Mesendoderm (in vitro differentiated cells): ENCODE results near the gene TELO2.

Experiments
- DNase-seq: peaks from one replicate; pipeline ENCODE4 v3.0.0; 2013
- H2AK5ac ChIP-seq: 2 replicates; pipeline ENCODE4 v1.6.1; 2013; ENCODE audit warnings: low read length, inconsistent platforms
- H2BK120ac ChIP-seq: 2 replicates; pipeline ENCODE4 v1.6.1; 2013; ENCODE audit warnings: low read depth, mild to moderate bottlenecking, low read length, moderate library complexity, mixed read lengths
- H2BK15ac ChIP-seq: replicated peaks from 2 replicates; pipeline ENCODE4 v1.6.1; 2013; ENCODE audit warnings: low read depth, mild to moderate bottlenecking, moderate library complexity
- H2BK5ac ChIP-seq: 2 replicates; pipeline ENCODE4 v1.6.1; 2013; ENCODE audit warnings: low read length, inconsistent platforms
- H3K18ac ChIP-seq: 2 replicates; pipeline ENCODE4 v1.6.1; 2013; ENCODE audit warnings: mild to moderate bottlenecking, low read length, mixed read lengths
- H3K23ac ChIP-seq: one replicate; pipeline ENCODE4 v1.6.1; 2013; ENCODE audit warnings: low read length
- H3K27ac ChIP-seq: 2 replicates; pipeline ENCODE4 v1.5.1; 2013; ENCODE audit warnings: low read depth, mild to moderate bottlenecking, inconsistent platforms, low read length, moderate library complexity
- H3K27me3 ChIP-seq: 2 replicates; pipeline ENCODE4 v1.6.1; 2013; ENCODE audit warnings: low read length, control low read depth, mild to moderate bottlenecking, inconsistent platforms; ENCODE audit not compliant: insufficient read depth, poor library complexity
- H3K36me3 ChIP-seq: 2 replicates; pipeline ENCODE4 v1.6.1; 2013; ENCODE audit warnings: low read length, inconsistent platforms; ENCODE audit not compliant: control insufficient read depth, insufficient read depth
- H3K4ac ChIP-seq: one replicate; pipeline ENCODE4 v1.6.1; 2013; ENCODE audit warnings: low read depth, mild to moderate bottlenecking, low read length, moderate library complexity
- H3K4me1 ChIP-seq: 2 replicates; pipeline ENCODE4 v1.6.1; 2013; ENCODE audit warnings: low read depth, low read length, inconsistent platforms; ENCODE audit not compliant: control insufficient read depth
- H3K4me2 ChIP-seq: 2 replicates; pipeline ENCODE4 v1.6.1; 2013; ENCODE audit warnings: low read length
- H3K4me3 ChIP-seq: 2 replicates; pipeline ENCODE4 v1.5.1; 2013; ENCODE audit warnings: mild to moderate bottlenecking, low read length
- H3K56ac ChIP-seq: one replicate; pipeline ENCODE4 v1.6.1; 2013; ENCODE audit warnings: low read length
- H3K79me1 ChIP-seq: 2 replicates; pipeline ENCODE4 v1.6.1; 2013; ENCODE audit warnings: low read length, inconsistent platforms
- H3K79me2 ChIP-seq: 2 replicates; pipeline ENCODE4 v1.6.1; 2013; ENCODE audit warnings: mild to moderate bottlenecking, low read length; ENCODE audit not compliant: control insufficient read depth, insufficient read depth
- H3K9ac ChIP-seq: 2 replicates; pipeline ENCODE4 v1.6.1; 2013; ENCODE audit warnings: low read length, inconsistent platforms
- H4K5ac ChIP-seq: one replicate; pipeline ENCODE4 v1.6.1; 2013; ENCODE audit warnings: low read length
- H4K8ac ChIP-seq: one replicate; pipeline ENCODE4 v1.6.1; 2013; ENCODE audit warnings: low read depth, mild to moderate bottlenecking, control low read depth, low read length, moderate library complexity
- WGBS: extraction: QIAGEN DNeasy Blood & Tissue Kit; methylation state at CpG from one replicate; pipeline ENCODE4 v1.1.7; 2013; ENCODE audit warnings: low lambda C conversion rate, missing lambda C conversion rate; ENCODE audit not compliant: insufficient coverage; ENCODE audit errors: extremely low coverage; 5-methylcytosine and 5-hydroxymethylcytosine counted together

Gene TELO2

DNA sequence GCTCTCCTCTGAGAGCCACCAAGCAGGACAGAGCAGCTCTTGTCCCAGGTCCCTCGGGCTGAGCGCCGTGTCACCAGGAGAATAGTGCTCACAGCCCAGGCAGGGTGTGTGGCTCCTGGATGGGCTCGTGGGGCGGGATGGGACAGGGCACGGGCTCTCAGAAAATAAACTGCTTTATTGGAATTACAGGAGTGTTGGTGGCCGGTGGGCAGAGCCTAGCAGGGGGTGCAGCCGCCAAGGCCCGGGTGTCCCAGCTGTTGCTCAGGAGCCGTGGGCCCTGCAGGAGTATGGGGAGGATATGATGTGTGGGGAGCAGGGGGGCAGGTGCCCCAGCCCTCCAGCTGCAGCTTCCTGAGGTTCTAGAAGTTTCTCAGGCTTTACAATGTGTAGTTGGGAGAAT, 17.1 kb downstream of the TELO2 start:
- no peak overlapping the region for H4K5ac ChIP-seq
- H2BK15ac ChIP-seq: no peak overlapping the region
- H2BK120ac ChIP-seq: no peak overlapping the region
- H3K4me3 ChIP-seq: no peak overlapping the region
- no peak overlapping the region for H3K27ac ChIP-seq
- H2BK5ac ChIP-seq: no peak overlapping the region
- H3K56ac ChIP-seq: no peak overlapping the region
- no peak overlapping the region for H3K18ac ChIP-seq
- H4K8ac ChIP-seq: no peak overlapping the region
- H3K4me1 ChIP-seq: no peaks in the 10 kb centered on the region
- H3K36me3 ChIP-seq: no peaks in the 10 kb centered on the region
- no peaks in the 10 kb centered on the region for H3K79me1 ChIP-seq
- no CpG with 5 or more reads among the region's 10 CpGs for WGBS
- H3K4me2 ChIP-seq: no peak overlapping the region
- no peak overlapping the region for H2AK5ac ChIP-seq
- H3K4ac ChIP-seq: no peak overlapping the region
- no peak overlapping the region for H3K9ac ChIP-seq
- no peaks in the 10 kb centered on the region for H3K79me2 ChIP-seq
- H3K27me3 ChIP-seq: no peaks in the 10 kb centered on the region
- DNase-seq: no peak
- H3K23ac ChIP-seq: no peak overlapping the region

DNA sequence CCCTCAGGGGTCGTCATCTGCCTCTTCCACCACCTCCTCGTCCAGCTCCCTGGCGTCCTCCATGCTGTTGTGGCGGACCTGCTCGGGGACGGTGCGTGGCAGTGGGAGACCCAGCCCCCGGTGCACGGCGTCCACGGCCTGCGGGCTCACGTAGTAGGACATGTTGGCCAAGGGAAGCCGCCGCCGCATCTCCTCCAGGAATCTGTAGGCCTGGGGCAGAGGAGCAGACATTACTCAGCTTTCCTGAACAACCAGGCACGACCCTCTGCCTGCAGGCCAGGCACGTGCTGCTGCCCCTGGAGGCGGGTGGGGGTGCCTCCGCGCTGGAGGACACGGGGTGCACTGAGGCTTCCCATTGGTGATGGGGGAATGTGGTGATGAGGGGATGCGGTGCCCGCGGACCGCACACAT, 17.8 kb downstream of the TELO2 start:
- Histone ChIP-seq H3K79me2 (no peaks in the 10 kb centered on the region), H3K36me3 (no peaks in the 10 kb centered on the region), H3K4me3 (no peak overlapping the region), H3K23ac (no peak overlapping the region), H2BK5ac (no peak overlapping the region), H2AK5ac (no peak overlapping the region), H3K27ac (no peak overlapping the region), H3K4me1 (no peaks in the 10 kb centered on the region), H2BK120ac (no peak overlapping the region), H2BK15ac (no peak overlapping the region), H3K9ac (no peak overlapping the region), H3K79me1 (no peaks in the 10 kb centered on the region), H3K56ac (no peak overlapping the region), H3K27me3 (no peaks in the 10 kb centered on the region), H3K4me2 (no peak overlapping the region), H3K4ac (no peak overlapping the region), H4K8ac (no peak overlapping the region), H3K18ac (no peak overlapping the region), H4K5ac (no peak overlapping the region)
- WGBS: no CpG with 5 or more reads among the region's 26 CpGs
- peak; percentile 15 for DNase-seq

DNA sequence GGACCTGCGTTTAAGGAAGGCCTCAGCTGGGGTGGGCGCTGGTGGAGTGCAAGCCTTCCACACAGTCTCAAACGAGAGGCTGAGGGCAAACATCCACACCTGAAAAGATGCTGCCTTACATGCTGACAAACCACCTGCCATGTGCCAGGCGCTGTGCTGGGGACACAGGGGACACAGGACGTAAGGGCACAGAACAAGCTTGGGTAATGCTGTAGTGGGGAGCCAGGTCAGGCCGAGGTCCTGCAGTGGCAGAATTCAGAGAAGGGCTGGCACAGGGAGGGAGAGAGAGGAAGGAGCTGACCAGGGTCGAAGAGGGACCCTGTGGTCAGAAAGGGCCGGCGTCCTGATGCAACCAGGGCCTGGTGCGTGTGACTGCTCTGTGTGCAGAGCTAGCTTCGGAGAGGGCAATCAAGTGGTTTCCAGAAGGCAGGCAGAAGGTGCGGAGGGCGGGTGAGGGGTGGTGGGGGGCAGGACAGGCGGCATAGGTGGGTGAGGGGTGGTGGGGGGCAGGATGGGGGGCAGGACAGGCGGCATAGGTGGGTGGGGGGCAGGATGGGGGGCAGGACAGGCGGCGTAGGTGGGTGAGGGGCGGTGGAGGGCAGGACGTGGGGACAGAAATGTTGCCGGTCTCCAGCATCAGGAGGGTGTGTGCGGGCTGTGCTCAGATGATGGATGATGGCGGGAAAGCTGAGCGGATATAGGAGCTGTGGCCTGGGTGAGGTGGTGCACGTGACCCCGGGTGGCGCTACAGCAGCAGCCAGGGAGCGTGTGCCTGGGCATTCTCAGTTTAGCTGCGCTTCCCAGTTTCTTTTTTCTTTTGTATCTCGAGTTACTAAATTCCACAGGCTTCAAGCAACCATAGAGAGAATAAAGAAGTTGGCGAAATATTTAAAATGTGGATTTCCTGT, 18.8 kb downstream of the TELO2 start:
- Histone ChIP-seq H3K36me3 (no peaks in the 10 kb centered on the region), H4K5ac (no peak overlapping the region), H3K4ac (no peak overlapping the region), H2BK120ac (no peak overlapping the region), H3K27me3 (no peaks in the 10 kb centered on the region), H3K79me2 (no peaks in the 10 kb centered on the region), H3K27ac (no peak overlapping the region), H3K23ac (no peak overlapping the region), H3K4me1 (no peaks in the 10 kb centered on the region), H2AK5ac (no peak overlapping the region), H3K4me3 (no peak overlapping the region), H3K9ac (no peak overlapping the region), H3K18ac (no peak overlapping the region), H3K4me2 (no peak overlapping the region), H2BK5ac (no peak overlapping the region), H3K56ac (no peak overlapping the region), H2BK15ac (no peak overlapping the region), H4K8ac (no peak overlapping the region), H3K79me1 (no peaks in the 10 kb centered on the region)
- DNase-seq: no peak
- WGBS: no CpG with 5 or more reads among the region's 30 CpGs

DNA sequence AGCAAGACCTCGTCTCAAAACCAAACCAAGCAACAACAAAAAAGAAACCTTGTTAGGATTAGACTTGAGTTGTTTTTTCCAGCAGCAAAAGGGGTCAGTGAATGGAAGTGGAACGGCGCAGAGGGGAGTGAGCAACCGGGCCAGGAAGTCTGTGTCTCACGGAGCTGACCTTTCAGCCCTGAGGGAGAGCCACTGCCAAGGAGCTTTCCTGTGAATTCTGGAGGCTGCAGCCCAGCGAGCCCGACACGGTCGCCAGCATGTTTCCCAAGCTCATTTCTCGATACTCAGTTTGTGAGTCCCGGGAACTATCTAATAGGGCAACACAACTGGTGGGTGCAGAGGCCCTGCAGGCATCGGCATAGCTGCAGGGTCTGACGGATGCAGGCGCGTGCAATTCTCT, 19.6 kb downstream of the TELO2 start:
- no peak overlapping the region for H3K9ac ChIP-seq
- H4K5ac ChIP-seq: no peak overlapping the region
- no peak overlapping the region for H3K4me2 ChIP-seq
- DNase-seq: no peak
- H3K79me1 ChIP-seq: no peaks in the 10 kb centered on the region
- H3K4me3 ChIP-seq: no peak overlapping the region
- WGBS: no CpG with 5 or more reads among the region's 15 CpGs
- no peak overlapping the region for H2BK15ac ChIP-seq
- H3K23ac ChIP-seq: no peak overlapping the region
- no peaks in the 10 kb centered on the region for H3K4me1 ChIP-seq
- H2BK120ac ChIP-seq: no peak overlapping the region
- H3K18ac ChIP-seq: no peak overlapping the region
- no peak overlapping the region for H3K56ac ChIP-seq
- H3K27me3 ChIP-seq: no peaks in the 10 kb centered on the region
- H3K4ac ChIP-seq: no peak overlapping the region
- H4K8ac ChIP-seq: no peak overlapping the region
- no peak overlapping the region for H2AK5ac ChIP-seq
- H2BK5ac ChIP-seq: no peak overlapping the region
- H3K79me2 ChIP-seq: no peaks in the 10 kb centered on the region
- no peak overlapping the region for H3K27ac ChIP-seq
- no peaks in the 10 kb centered on the region for H3K36me3 ChIP-seq

DNA sequence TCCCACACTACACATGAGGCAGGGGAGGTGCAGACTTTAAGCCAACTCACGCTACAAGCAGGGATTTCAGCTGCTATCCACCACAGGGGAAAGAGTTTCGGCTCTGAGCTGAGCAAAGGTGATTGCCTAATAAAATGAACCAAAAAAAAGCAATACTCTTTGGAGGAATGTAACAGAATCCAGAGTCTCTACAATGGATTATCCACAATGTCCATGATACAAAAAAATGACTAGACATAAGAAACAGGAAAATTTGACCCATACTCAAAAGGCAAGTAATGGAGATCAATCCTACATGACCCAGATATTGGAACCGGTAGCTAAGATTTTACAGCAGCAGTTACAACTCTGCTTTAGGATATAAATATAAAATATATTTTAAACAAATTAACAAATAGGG, 21.3 kb downstream of the TELO2 start:
- no peak overlapping the region for H4K5ac ChIP-seq
- no peak for DNase-seq
- H3K36me3 ChIP-seq: no peaks in the 10 kb centered on the region
- H3K79me2 ChIP-seq: no peaks in the 10 kb centered on the region
- H3K79me1 ChIP-seq: no peaks in the 10 kb centered on the region
- no peak overlapping the region for H2AK5ac ChIP-seq
- H4K8ac ChIP-seq: no peak overlapping the region
- H3K4me2 ChIP-seq: no peak overlapping the region
- H3K27me3 ChIP-seq: no peaks in the 10 kb centered on the region
- no peak overlapping the region for H3K27ac ChIP-seq
- no peak overlapping the region for H2BK15ac ChIP-seq
- no peak overlapping the region for H2BK120ac ChIP-seq
- no peaks in the 10 kb centered on the region for H3K4me1 ChIP-seq
- no peak overlapping the region for H3K4me3 ChIP-seq
- H3K9ac ChIP-seq: no peak overlapping the region
- no peak overlapping the region for H3K56ac ChIP-seq
- H3K18ac ChIP-seq: no peak overlapping the region
- no CpG with 5 or more reads among the region's 3 CpGs for WGBS
- H3K23ac ChIP-seq: no peak overlapping the region
- H3K4ac ChIP-seq: no peak overlapping the region
- no peak overlapping the region for H2BK5ac ChIP-seq
